IMR-90 (cell line): ENCODE data around the gene SYT17. TPM values are rescaled to one million over a fixed set of nuclear protein-coding genes. Genes with fewer than 3 reads are reported as not detected.

Experiments
- ATAC-seq: fragments of 200-7000 bp; cut with Tn5 transposase; 2 replicates; pipeline ENCODE4 v1.9.1; 2020; ENCODE audit warnings: low read depth, mild to moderate bottlenecking, moderate library complexity
- BruUV-seq: library from RNA; stranded (reverse); fragments of 400-500 nt; replicated peaks from 2 replicates; lab custom pipeline; 2021; lab: Mats Ljungman, UMichigan
- CTCF ChIA-PET: fragments of 300-600 bp; formaldehyde crosslinking; extraction: SDS; loops from one replicate; lab custom pipeline; 2021; ENCODE audit warnings: antibody characterized with exemption; lab: Yijun Ruan, JAX
- POLR2A ChIA-PET: fragments of 300-600 bp; sonication (Branson Sonifier 250); formaldehyde crosslinking; loops from one replicate; lab custom pipeline; 2022; ENCODE audit warnings: antibody characterized with exemption; ENCODE audit not compliant: unreplicated experiment; lab: Charles Lee
- DNase-seq: peaks from one replicate; pipeline ENCODE4 v3.0.0; 2013
- H2AFZ ChIP-seq: replicated peaks from 2 replicates; pipeline ENCODE3; 2013; ENCODE audit warnings: low read length, mild to moderate bottlenecking; ENCODE audit not compliant: poor library complexity
- H2AK5ac ChIP-seq: 2 replicates; pipeline ENCODE4 v1.6.1; 2013; ENCODE audit warnings: low read depth, low read length, inconsistent platforms
- H2AK9ac ChIP-seq: replicated peaks from 2 replicates; pipeline ENCODE3; 2013; ENCODE audit warnings: mild to moderate bottlenecking, low read depth, low read length, moderate library complexity; ENCODE audit not compliant: poor library complexity
- H2BK120ac ChIP-seq: 2 replicates; pipeline ENCODE4 v1.6.1; 2013; ENCODE audit warnings: low read depth, low read length, inconsistent platforms
- H2BK15ac ChIP-seq: 3 replicates; pipeline ENCODE4 v1.6.1; 2013; ENCODE audit warnings: low read depth, low read length, inconsistent platforms
- H2BK20ac ChIP-seq: 2 replicates; pipeline ENCODE4 v1.6.1; 2013; ENCODE audit warnings: low read depth, mild to moderate bottlenecking, inconsistent platforms, low read length, moderate library complexity
- H2BK5ac ChIP-seq: 2 replicates; pipeline ENCODE4 v1.6.1; 2013; ENCODE audit warnings: mild to moderate bottlenecking, low read depth, low read length, inconsistent platforms; ENCODE audit not compliant: poor library complexity, severe bottlenecking
- H3K14ac ChIP-seq: replicated peaks from 2 replicates; pipeline ENCODE4 v1.6.1; 2013; ENCODE audit warnings: low read depth, low read length, inconsistent platforms
- H3K18ac ChIP-seq: 2 replicates; pipeline ENCODE4 v1.6.1; 2013; ENCODE audit warnings: low read depth, low read length, control low read depth
- H3K23ac ChIP-seq: 2 replicates; pipeline ENCODE4 v1.6.1; 2013; ENCODE audit warnings: low read depth, low read length, inconsistent platforms
- H3K27ac ChIP-seq: 2 replicates; pipeline ENCODE4 v1.5.1; 2013; ENCODE audit warnings: mild to moderate bottlenecking, control low read depth, low read length; ENCODE audit not compliant: insufficient read depth
- H3K27me3 ChIP-seq: 2 replicates; pipeline ENCODE4 v1.6.1; 2013; ENCODE audit warnings: low read length; ENCODE audit not compliant: control insufficient read depth, insufficient read depth
- H3K36me3 ChIP-seq: 2 replicates; pipeline ENCODE4 v1.6.1; 2013; ENCODE audit warnings: low read length, mixed read lengths; ENCODE audit not compliant: control insufficient read depth, insufficient read depth
- H3K4ac ChIP-seq: 2 replicates; pipeline ENCODE4 v1.6.1; 2013; ENCODE audit warnings: low read depth, low read length, inconsistent platforms
- H3K4me1 ChIP-seq: 2 replicates; pipeline ENCODE4 v1.6.1; 2013; ENCODE audit warnings: low read length, mixed read lengths; ENCODE audit not compliant: control insufficient read depth, insufficient read depth
- H3K4me2 ChIP-seq: 2 replicates; pipeline ENCODE4 v1.6.1; 2013; ENCODE audit warnings: low read depth, mild to moderate bottlenecking, control low read depth, low read length, moderate library complexity
- H3K4me3 ChIP-seq: 2 replicates; pipeline ENCODE4 v1.5.1; 2013; ENCODE audit warnings: low read depth, mild to moderate bottlenecking, control low read depth, low read length, moderate library complexity; ENCODE audit not compliant: insufficient read depth
- H3K56ac ChIP-seq: 2 replicates; pipeline ENCODE4 v1.6.1; 2013; ENCODE audit warnings: low read length, inconsistent platforms; ENCODE audit not compliant: insufficient read depth; ENCODE audit errors: extremely low read depth
- H3K79me1 ChIP-seq, 2 experiments: 2 replicates each; pipeline ENCODE4 v1.6.1; 2013; ENCODE audit warnings: low read length in 2 of 2, inconsistent platforms in 1 of 2, low read depth in 1 of 2
- H3K9ac ChIP-seq: 2 replicates; pipeline ENCODE4 v1.6.1; 2013; ENCODE audit warnings: low read depth, low read length, control low read depth
- H3K9me1 ChIP-seq: 2 replicates; pipeline ENCODE4 v1.6.1; 2013; ENCODE audit warnings: low read length, inconsistent platforms; ENCODE audit not compliant: insufficient read depth
- H3K9me3 ChIP-seq: 2 replicates; pipeline ENCODE4 v1.6.1; 2013; ENCODE audit warnings: low read length; ENCODE audit not compliant: control insufficient read depth, insufficient read depth
- H4K20me1 ChIP-seq: 2 replicates; pipeline ENCODE4 v1.6.1; 2013; ENCODE audit warnings: low read length, inconsistent platforms; ENCODE audit not compliant: insufficient read depth
- H4K5ac ChIP-seq: 2 replicates; pipeline ENCODE4 v1.6.1; 2013; ENCODE audit warnings: mild to moderate bottlenecking, low read depth, low read length, control low read depth
- H4K8ac ChIP-seq, 2 experiments: 2 replicates each; pipeline ENCODE4 v1.6.1; 2013; ENCODE audit warnings: low read depth in 2 of 2, low read length in 2 of 2, control low read depth in 1 of 2, inconsistent platforms in 1 of 2
- H4K91ac ChIP-seq: 2 replicates; pipeline ENCODE4 v1.6.1; 2013; ENCODE audit warnings: low read depth, low read length, inconsistent platforms; ENCODE audit not compliant: insufficient read depth
- BHLHE40 ChIP-seq: fragments of 150-350 bp; IDR thresholded peaks from 2 replicates; pipeline ENCODE4 v1.6.1; 2016; ENCODE audit warnings: mild to moderate bottlenecking, low read depth, low read length
- RCOR1 ChIP-seq: IDR thresholded peaks from 2 replicates; pipeline ENCODE4 v1.6.1; 2012; ENCODE audit warnings: mild to moderate bottlenecking, low read length, improper control_type of control experiment; ENCODE audit not compliant: insufficient replicate concordance
- RFX5 ChIP-seq: IDR thresholded peaks from 2 replicates; pipeline ENCODE4 v1.8.0; 2012; ENCODE audit warnings: low read depth, mild to moderate bottlenecking, low read length, moderate library complexity
- WGBS, 2 experiments: methylation state at CpG; one replicate each; pipeline versions ENCODE4 v1.1.5 to v1.1.7; 2013; ENCODE audit warnings: missing lambda C conversion rate in 2 of 2; ENCODE audit not compliant: insufficient read length in 1 of 2; ENCODE audit errors: extremely low coverage in 2 of 2; 5-methylcytosine and 5-hydroxymethylcytosine counted together
- dilution Hi-C: fragments of 300-500 bp; cut with HindIII; formaldehyde crosslinking; loops from one replicate; pipeline ENCODE4 v1.14.3; 2018; ENCODE audit warnings: low sequenced_read_pairs; ENCODE audit not compliant: unreplicated experiment
- in situ Hi-C: fragments of 300-500 bp; cut with MboI; formaldehyde crosslinking; loops from 3 replicates; pipeline ENCODE4 v1.14.3; 2019; ENCODE audit warnings: low sequenced_read_pairs, inconsistent platforms, mixed read lengths
- intact Hi-C: fragments of 100-400 bp; cut with micrococcal nuclease; formaldehyde crosslinking; loops from 2 replicates; pipeline ENCODE4 v1.10.0; 2022
- polyA plus RNA-seq, 3 experiments: library from polyadenylated mRNA; depleted of rRNA; stranded (reverse); fragments of >200 nt; gene quantifications; 2 replicates each; pipeline ENCODE4 v1.2.3, GENCODE V29; 2012; ENCODE audit warnings: low replicate concordance in 1 of 3
- total RNA-seq: library from RNA; depleted of rRNA; stranded (reverse); fragments of >200 nt; gene quantifications from 2 replicates; pipeline ENCODE4 v1.2.3, GENCODE V29; 2012

Gene SYT17
- total and polyA plus RNA-seq, 2 of the 4 experiments (the other 2 are of a cell fraction), result not detected

- no peak for ATAC-seq
- Histone ChIP-seq H3K27me3 (peaks cover 18% of the 10 kb centered on the region), H3K9me3 (no peaks in the 10 kb centered on the region; the same call in 1 of the 2 replicates), H2BK20ac (no peak overlapping the region), H2AK5ac (no peak overlapping the region), H3K4me2 (no peak overlapping the region), H2BK120ac (no peak overlapping the region), H4K91ac (no peak overlapping the region), H3K18ac (no peak overlapping the region), H3K4me3 (no peak overlapping the region), H4K5ac (no peak overlapping the region), H3K9me1 (no peaks in the 10 kb centered on the region), H2AK9ac (no peak overlapping the region), H4K8ac (no peak overlapping the region), H3K36me3 (no peaks in the 10 kb centered on the region), H2AFZ (no peak overlapping the region), H3K14ac (no peak overlapping the region), H4K20me1 (no peaks in the 10 kb centered on the region), H2BK5ac (no peak overlapping the region), H2BK15ac (no peak overlapping the region), H3K9ac (no peak overlapping the region), H3K79me1 (no peaks in the 10 kb centered on the region), H3K56ac (no peak overlapping the region), H3K23ac (no peak overlapping the region), H3K4me1 (peaks cover 2% of the 10 kb centered on the region), H3K27ac (no peak overlapping the region), H3K4ac (no peak overlapping the region)
- no peak for DNase-seq
- TF ChIP-seq BHLHE40, result no peak
- TF ChIP-seq RCOR1, result no peak
- no peak for TF ChIP-seq RFX5
- in situ Hi-C loops (no loop called here), intact Hi-C loops (no loop called here), dilution Hi-C loops (no loop called here)
- WGBS, 2 experiments, result 57% methylated on average over 3 of the region's 4 CpGs; no CpG with 5 or more reads in 1 of the 2 experiments
- BruUV-seq, result no TSS peak
- POLR2A ChIA-PET, result no interaction called here
- CTCF ChIA-PET, result no interaction called here
Observed at GRCh38 chr16:19164285-19164684, 3.8 kb upstream of the SYT17 start.
